Measurements from ENCODE around the gene CAVIN2. TPM values are rescaled to one million over a fixed set of nuclear protein-coding genes. Genes with fewer than 3 reads are reported as not detected.
"Not testable (repeated sequence)": the region's sequence is repeated elsewhere in the genome, so short reads cannot be mapped to it uniquely, and the experiment has no call there.

The CAVIN2 gene
- total RNA-seq, 8 experiments from 2014 or later = 0.05 to 9.5 (median 0.35) TPM; not detected in 2

GRCh38 chr2:191800874-191801273, 46.0 kb downstream of the CAVIN2 start:
- in situ Hi-C loops (cut with MboI; ENCODE audit: low pct_unique_long_range_greater_than_20kb in 2 of 9, low sequenced_read_pairs in 9 of 9, unreplicated experiment in 9 of 9) = loop anchor here in 5 of 9 experiments (10.0 to 25.0 kb wide), 4 partner anchors 239 to 486 kb away; no protein-coding TSS in a partner anchor
- ATAC-seq (replicated peaks in 6 of 8) = no peak
- H3K27ac ChIP-seq = no peak overlapping the region
- H3K4me1 ChIP-seq (replicated peaks in 1 of 2) = peaks cover 0 to 35% of the 10 kb centered on the region in 2 donors
- H3K4me3 ChIP-seq = no peak overlapping the region
- WGBS, 10 experiments = 80 to 100% methylated on average over 1 of the region's 1 CpG; no CpG with 5 or more reads in 8 of the 10 experiments

- in situ Hi-C loops (cut with MboI; ENCODE audit: low pct_unique_long_range_greater_than_20kb in 2 of 9, low sequenced_read_pairs in 9 of 9, unreplicated experiment in 9 of 9) = loop anchor here in 1 of 9 experiments (25.0 kb wide), 1 partner anchor 237 kb away; no protein-coding TSS in a partner anchor
- Histone ChIP-seq H3K27ac (no peak overlapping the region), H3K4me1 (replicated peaks in 1 of 2) (peaks cover 0 to 29% of the 10 kb centered on the region in 2 donors), H3K4me3 (no peak overlapping the region)
- 52 to 100% (median 89%) methylated on average over 1 to 2 of the region's 2 CpGs; no CpG with 5 or more reads in 2 of the 10 experiments for WGBS, 10 experiments
- ATAC-seq (replicated peaks in 6 of 8) = no peak
These were observed 47.4 kb downstream of the CAVIN2 start for GRCh38 chr2:191799526-191799925.

GRCh38 chr2:191797942-191798876, 48.7 kb downstream of the CAVIN2 start:
- in situ Hi-C loops (cut with MboI; ENCODE audit: low pct_unique_long_range_greater_than_20kb in 2 of 9, low sequenced_read_pairs in 9 of 9, unreplicated experiment in 9 of 9) = loop anchor here in 1 of 9 experiments (25.0 kb wide), 1 partner anchor 236 kb away; no protein-coding TSS in a partner anchor
- Histone ChIP-seq H3K4me3 (no peak overlapping the region), H3K27ac (no peak overlapping the region), H3K4me1 (replicated peaks in 1 of 2) (peaks cover 0 to 25% of the 10 kb centered on the region in 2 donors)
- WGBS, 10 experiments = 20 to 100% (median 67%) methylated on average over 1 to 2 of the region's 2 CpGs; no CpG with 5 or more reads in 1 of the 10 experiments
- ATAC-seq (replicated peaks in 6 of 8) = peak in 3 of 8 experiments; percentile 20 to 59 (median 29)

GRCh38 chr2:191797500-191797899, 49.4 kb downstream of the CAVIN2 start:
- H3K4me3 ChIP-seq = no peak overlapping the region
- in situ Hi-C loops (cut with MboI; ENCODE audit: low pct_unique_long_range_greater_than_20kb in 2 of 9, low sequenced_read_pairs in 9 of 9, unreplicated experiment in 9 of 9) = loop anchor here in 1 of 9 experiments (25.0 kb wide), 1 partner anchor 235 kb away; no protein-coding TSS in a partner anchor
- peak in 6 of 8 experiments; percentile 25 to 82 (median 40) for ATAC-seq (replicated peaks in 6 of 8)
- H3K4me1 ChIP-seq (replicated peaks in 1 of 2) = peaks cover 0 to 25% of the 10 kb centered on the region in 2 donors
- no peak overlapping the region for H3K27ac ChIP-seq
- 55 to 90% (median 74%) methylated on average over 2 to 4 of the region's 4 CpGs; no CpG with 5 or more reads in 1 of the 10 experiments for WGBS, 10 experiments

GRCh38 chr2:191795715-191796114, 51.2 kb downstream of the CAVIN2 start:
- ATAC-seq (replicated peaks in 6 of 8) = peak in 3 of 8 experiments; percentile 71 to 88 (median 72)
- in situ Hi-C loops (cut with MboI; ENCODE audit: low pct_unique_long_range_greater_than_20kb in 2 of 9, low sequenced_read_pairs in 9 of 9, unreplicated experiment in 9 of 9) = loop anchor here in 1 of 9 experiments (25.0 kb wide), 1 partner anchor 233 kb away; no protein-coding TSS in a partner anchor
- H3K4me3 ChIP-seq = no peak overlapping the region
- peaks cover 0 to 25% of the 10 kb centered on the region in 2 donors for H3K4me1 ChIP-seq (replicated peaks in 1 of 2)
- no peak overlapping the region for H3K27ac ChIP-seq
- WGBS, 10 experiments = 0 to 100% (median 78%) methylated on average over 1 to 2 of the region's 2 CpGs; no CpG with 5 or more reads in 1 of the 10 experiments

- H3K27ac ChIP-seq = no peak overlapping the region
- peaks cover 0 to 11% of the 10 kb centered on the region in 2 donors for H3K4me1 ChIP-seq (replicated peaks in 1 of 2)
- in situ Hi-C loops (cut with MboI; ENCODE audit: low pct_unique_long_range_greater_than_20kb in 2 of 9, low sequenced_read_pairs in 9 of 9, unreplicated experiment in 9 of 9) = loop anchor here in 1 of 9 experiments (25.0 kb wide), 1 partner anchor 230 kb away; no protein-coding TSS in a partner anchor
- no peak overlapping the region for H3K4me3 ChIP-seq
- WGBS, 10 experiments = 17 to 90% (median 70%) methylated on average over 1 to 3 of the region's 3 CpGs; no CpG with 5 or more reads in 2 of the 10 experiments
- no peak for ATAC-seq (replicated peaks in 6 of 8)
These were observed 54.8 kb downstream of the CAVIN2 start for GRCh38 chr2:191791953-191792560.

GRCh38 chr2:191790737-191791136, 56.2 kb downstream of the CAVIN2 start:
- in situ Hi-C loops (cut with MboI; ENCODE audit: low pct_unique_long_range_greater_than_20kb in 2 of 9, low sequenced_read_pairs in 9 of 9, unreplicated experiment in 9 of 9) = loop anchor here in 1 of 9 experiments (25.0 kb wide), 1 partner anchor 228 kb away; no protein-coding TSS in a partner anchor
- H3K4me1 ChIP-seq (replicated peaks in 1 of 2) = peaks cover 0 to 2% of the 10 kb centered on the region in 2 donors
- H3K27ac ChIP-seq = no peak overlapping the region
- H3K4me3 ChIP-seq = no peak overlapping the region
- WGBS, 10 experiments = 20 to 100% (median 100%) methylated on average over 1 of the region's 1 CpG; no CpG with 5 or more reads in 3 of the 10 experiments
- no peak for ATAC-seq (replicated peaks in 6 of 8)

- Histone ChIP-seq H3K27ac (no peak overlapping the region), H3K4me3 (no peak overlapping the region), H3K4me1 (replicated peaks in 1 of 2) (no peaks in the 10 kb centered on the region)
- in situ Hi-C loops (cut with MboI; ENCODE audit: low pct_unique_long_range_greater_than_20kb in 2 of 9, low sequenced_read_pairs in 9 of 9, unreplicated experiment in 9 of 9) = loop anchor here in 1 of 9 experiments (25.0 kb wide), 1 partner anchor 227 kb away; no protein-coding TSS in a partner anchor
- WGBS, 10 experiments = 58 to 100% (median 80%) methylated on average over 1 to 4 of the region's 4 CpGs; no CpG with 5 or more reads in 2 of the 10 experiments
- ATAC-seq (replicated peaks in 6 of 8) = peak in 1 of 8 experiments; percentile 61
These were observed 57.1 kb downstream of the CAVIN2 start for GRCh38 chr2:191789796-191790195.

GRCh38 chr2:191786694-191787093, 60.2 kb downstream of the CAVIN2 start:
- H3K27ac ChIP-seq = no peak overlapping the region
- H3K4me3 ChIP-seq = no peak overlapping the region
- 50 to 100% (median 88%) methylated on average over 1 of the region's 1 CpG; no CpG with 5 or more reads in 1 of the 10 experiments for WGBS, 10 experiments
- in situ Hi-C loops (cut with MboI; ENCODE audit: low pct_unique_long_range_greater_than_20kb in 2 of 9, low sequenced_read_pairs in 9 of 9, unreplicated experiment in 9 of 9) = loop anchor here in 1 of 9 experiments (25.0 kb wide), 1 partner anchor 224 kb away; no protein-coding TSS in a partner anchor
- H3K4me1 ChIP-seq (replicated peaks in 1 of 2) = no peaks in the 10 kb centered on the region
- ATAC-seq (replicated peaks in 6 of 8) = no peak

GRCh38 chr2:191785651-191786050, 61.2 kb downstream of the CAVIN2 start:
- not testable (repeated sequence) for H3K4me1 ChIP-seq (replicated peaks in 1 of 2); H3K27ac ChIP-seq; H3K4me3 ChIP-seq; ATAC-seq (replicated peaks in 6 of 8)
- in situ Hi-C loops (cut with MboI; ENCODE audit: low pct_unique_long_range_greater_than_20kb in 2 of 9, low sequenced_read_pairs in 9 of 9, unreplicated experiment in 9 of 9) = loop anchor here in 1 of 9 experiments (25.0 kb wide), 1 partner anchor 223 kb away; no protein-coding TSS in a partner anchor
- 0 to 100% (median 98%) methylated on average over 1 to 3 of the region's 3 CpGs; no CpG with 5 or more reads in 4 of the 10 experiments for WGBS, 10 experiments
